Effector CD8-positive, alpha-beta T cell (primary cell): ENCODE measurements around the gene ASTE1.
"Not testable (repeated sequence)": the region's sequence is repeated elsewhere in the genome, so short reads cannot be mapped to it uniquely, and the experiment has no call there.

ENCODE experiments used
- DNase-seq: peaks from one replicate; lab custom pipeline; 2025; lab: John Stamatoyannopoulos, UW

The ASTE1 gene

GRCh38 chr3:131009698-131010097, 16.9 kb downstream of the ASTE1 start:
- no peak for DNase-seq

GRCh38 chr3:131008326-131008725, 18.3 kb downstream of the ASTE1 start:
- no peak for DNase-seq

GRCh38 chr3:131007782-131008181, 18.8 kb downstream of the ASTE1 start:
- DNase-seq, result no peak

GRCh38 chr3:131007256-131007655, 19.4 kb downstream of the ASTE1 start:
- DNase-seq, result no peak

GRCh38 chr3:131004603-131005002, 22.0 kb downstream of the ASTE1 start:
- DNase-seq, result no peak

GRCh38 chr3:131001071-131001470, 25.6 kb downstream of the ASTE1 start:
- DNase-seq, result no peak

- no peak for DNase-seq
Observed at GRCh38 chr3:130997289-130997688, 29.3 kb downstream of the ASTE1 start.

- no peak for DNase-seq
Observed at GRCh38 chr3:130992344-130992743, 34.3 kb downstream of the ASTE1 start.

GRCh38 chr3:130991126-130991525, 35.5 kb downstream of the ASTE1 start:
- no peak for DNase-seq

- no peak for DNase-seq
Observed at GRCh38 chr3:130990282-130990681, 36.3 kb downstream of the ASTE1 start.

- no peak for DNase-seq
Observed at GRCh38 chr3:130981469-130981868, 45.2 kb downstream of the ASTE1 start.

GRCh38 chr3:130979117-130979516, 47.5 kb downstream of the ASTE1 start:
- DNase-seq, result no peak

- DNase-seq, result no peak
Observed at GRCh38 chr3:130976706-130977105, 49.9 kb downstream of the ASTE1 start.

GRCh38 chr3:130975251-130975650, 51.4 kb downstream of the ASTE1 start:
- DNase-seq, result no peak

- no peak for DNase-seq
Observed at GRCh38 chr3:130974201-130974600, 52.4 kb downstream of the ASTE1 start.

- DNase-seq, result no peak
Observed at GRCh38 chr3:130973406-130973805, 53.2 kb downstream of the ASTE1 start.

- DNase-seq, result not testable (repeated sequence)
Observed at GRCh38 chr3:130972592-130972991, 54.0 kb downstream of the ASTE1 start.

GRCh38 chr3:130971208-130971607, 55.4 kb downstream of the ASTE1 start:
- no peak for DNase-seq

- no peak for DNase-seq
Observed at GRCh38 chr3:130969621-130970020, 57.0 kb downstream of the ASTE1 start.

GRCh38 chr3:130968221-130968620, 58.4 kb downstream of the ASTE1 start:
- DNase-seq, result no peak

- no peak for DNase-seq
Observed at GRCh38 chr3:130967281-130967680, 59.3 kb downstream of the ASTE1 start.

GRCh38 chr3:130963878-130964277, 62.7 kb downstream of the ASTE1 start:
- no peak for DNase-seq
